ENCODE results near the gene MPEG1. TPM values are rescaled to one million over a fixed set of nuclear protein-coding genes. Genes with fewer than 3 reads are reported as not detected.

Gene MPEG1
- total RNA-seq, 1 experiment from 2014 or later, result not detected

DNA sequence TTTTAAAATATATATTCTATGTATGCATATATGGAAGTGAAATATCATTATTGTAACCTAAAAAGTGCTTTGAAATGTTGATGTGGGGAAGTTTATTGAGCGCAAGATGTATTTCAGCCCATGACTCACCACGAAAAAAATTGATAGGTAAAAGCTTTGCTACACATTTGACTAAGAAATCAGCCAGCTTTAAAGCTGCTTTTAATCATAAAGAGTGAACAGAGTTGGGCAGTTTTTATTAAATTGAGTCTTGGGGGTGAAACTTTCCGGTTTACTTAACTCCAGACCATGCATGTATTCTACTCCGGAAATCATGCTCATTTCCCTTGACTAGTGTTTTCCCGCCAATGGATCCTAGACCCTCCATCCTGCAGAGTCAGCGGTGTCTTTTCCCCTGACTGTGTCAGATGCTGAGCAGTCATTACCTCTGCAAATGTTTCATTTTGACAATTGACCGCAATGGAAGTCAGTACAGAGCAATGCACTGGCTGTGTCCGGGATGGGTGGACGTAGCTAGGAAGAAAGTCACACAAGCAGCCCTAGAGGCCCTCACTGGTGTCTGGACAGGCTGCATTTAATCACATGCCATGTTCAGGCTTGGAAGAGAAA lies 47.2 kb upstream of the MPEG1 start:
- Histone ChIP-seq H3K4ac (ENCODE audit: low read depth, low read length) (no peak overlapping the region), H2AFZ (ENCODE audit: low read length) (no peak overlapping the region), H3K79me1 (ENCODE audit: insufficient read depth, low read depth, low read length, poor library complexity, severe bottlenecking) (no peaks in the 10 kb centered on the region), H3K14ac (ENCODE audit: insufficient read depth, low read length) (no peak overlapping the region), H3K27me3 (ENCODE audit: insufficient read depth, low read length) (no peaks in the 10 kb centered on the region; the same call in 1 of the 2 replicates), H3K27ac (ENCODE audit: insufficient read length, low read depth, low read length) (no peak overlapping the region), H3K79me2 (ENCODE audit: insufficient read depth, low read length) (no peaks in the 10 kb centered on the region), H3K56ac (ENCODE audit: insufficient read length, low read depth, low read length) (no peak overlapping the region), H2BK12ac (ENCODE audit: insufficient read length, low read depth, low read length) (no peak overlapping the region), H3K9me3 (ENCODE audit: control insufficient read depth, low read depth, low read length) (no peaks in the 10 kb centered on the region), H2BK20ac (ENCODE audit: low read depth, low read length, poor library complexity, severe bottlenecking) (no peak overlapping the region), H4K8ac (replicated peaks; ENCODE audit: insufficient read length, low read depth, low read length) (no peak overlapping the region), H2AK5ac (ENCODE audit: insufficient read length, low read length) (no peak overlapping the region), H3K4me2 (ENCODE audit: insufficient read depth, insufficient read length, low read length) (no peak overlapping the region), H4K91ac (ENCODE audit: insufficient read length, low read depth, low read length) (no peak overlapping the region), H4K5ac (ENCODE audit: insufficient read length, low read depth, low read length) (no peak overlapping the region), H3T11ph (ENCODE audit: low read length) (no peak overlapping the region), H3K9ac (ENCODE audit: extremely low read depth, insufficient read length, low read length) (no peak overlapping the region), H3K23me2 (ENCODE audit: insufficient read length, low read depth, low read length, poor library complexity, severe bottlenecking) (no peaks in the 10 kb centered on the region), H4K20me1 (ENCODE audit: control insufficient read depth, insufficient read depth, insufficient read length) (no peaks in the 10 kb centered on the region), H2BK5ac (ENCODE audit: insufficient read length, low read length) (no peak overlapping the region), H3K23ac (ENCODE audit: insufficient read length, low read depth, low read length) (no peak overlapping the region), H2BK120ac (ENCODE audit: low read depth, low read length, poor library complexity, severe bottlenecking) (no peak overlapping the region), H3K18ac (ENCODE audit: insufficient read length, low read depth, low read length) (no peak overlapping the region), H3K4me1 (ENCODE audit: insufficient read depth, low read length) (peaks cover 3% of the 10 kb centered on the region; the same call in 1 of the 2 replicates), H2BK15ac (ENCODE audit: low read depth, low read length) (no peak overlapping the region)
- no peak for DNase-seq
- H3K27ac Mint-ChIP-seq, result no peak overlapping the region
- TF ChIP-seq, protein P1, sequence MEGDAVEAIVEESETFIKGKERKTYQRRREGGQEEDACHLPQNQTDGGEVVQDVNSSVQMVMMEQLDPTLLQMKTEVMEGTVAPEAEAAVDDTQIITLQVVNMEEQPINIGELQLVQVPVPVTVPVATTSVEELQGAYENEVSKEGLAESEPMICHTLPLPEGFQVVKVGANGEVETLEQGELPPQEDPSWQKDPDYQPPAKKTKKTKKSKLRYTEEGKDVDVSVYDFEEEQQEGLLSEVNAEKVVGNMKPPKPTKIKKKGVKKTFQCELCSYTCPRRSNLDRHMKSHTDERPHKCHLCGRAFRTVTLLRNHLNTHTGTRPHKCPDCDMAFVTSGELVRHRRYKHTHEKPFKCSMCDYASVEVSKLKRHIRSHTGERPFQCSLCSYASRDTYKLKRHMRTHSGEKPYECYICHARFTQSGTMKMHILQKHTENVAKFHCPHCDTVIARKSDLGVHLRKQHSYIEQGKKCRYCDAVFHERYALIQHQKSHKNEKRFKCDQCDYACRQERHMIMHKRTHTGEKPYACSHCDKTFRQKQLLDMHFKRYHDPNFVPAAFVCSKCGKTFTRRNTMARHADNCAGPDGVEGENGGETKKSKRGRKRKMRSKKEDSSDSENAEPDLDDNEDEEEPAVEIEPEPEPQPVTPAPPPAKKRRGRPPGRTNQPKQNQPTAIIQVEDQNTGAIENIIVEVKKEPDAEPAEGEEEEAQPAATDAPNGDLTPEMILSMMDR (conservative IDR thresholded peaks at IDR 0.05), result no peak
- H3K9me3 Mint-ChIP-seq, result no peaks in the 10 kb centered on the region
- no peaks in the 10 kb centered on the region for H3K36me3 Mint-ChIP-seq (ENCODE audit: insufficient read depth in 1 of 3, low read depth in 3 of 3)
- no CpG with 5 or more reads among the region's 9 CpGs for WGBS (ENCODE audit: extremely low coverage, insufficient read length, low lambda C conversion rate)
- no peak overlapping the region for H3K4me3 Mint-ChIP-seq
- H3K4me1 Mint-ChIP-seq, result peaks cover 8 to 12% of the 10 kb centered on the region in 2 experiments
- peaks cover 1% of the 10 kb centered on the region; the same call in 1 of the 2 replicates for H3K27me3 Mint-ChIP-seq (ENCODE audit: low read depth)
